GM12878 (cell line): ENCODE measurements around the gene ADGB.

ENCODE experiments used
- EZH2 ChIP-seq: IDR thresholded peaks from 2 replicates; pipeline ENCODE4 v1.6.1; 2012; ENCODE audit warnings: low read depth, mild to moderate bottlenecking, control low read depth, inconsistent platforms, low read length, borderline replicate concordance; ENCODE audit not compliant: control insufficient read depth
- HCFC1 ChIP-seq: fragments of 150-350 bp; IDR thresholded peaks from 2 replicates; pipeline ENCODE4 v1.6.1; 2014; ENCODE audit warnings: low read length

- TF ChIP-seq HCFC1 (no peak), EZH2 (no peak)
These were observed 261.8 kb downstream of the ADGB start for GRCh38 chr6:146860583-146860982.
